CD1c-positive myeloid dendritic cell (primary cell): ENCODE results near the gene CFAP52.
"Not testable (repeated sequence)": the region's sequence is repeated elsewhere in the genome, so short reads cannot be mapped to it uniquely, and the experiment has no call there.

Source experiments
- DNase-seq: peaks from one replicate; pipeline ENCODE4 v3.0.0-alpha.2; 2016; ENCODE audit errors: extremely low spot score

CFAP52 gene

DNA sequence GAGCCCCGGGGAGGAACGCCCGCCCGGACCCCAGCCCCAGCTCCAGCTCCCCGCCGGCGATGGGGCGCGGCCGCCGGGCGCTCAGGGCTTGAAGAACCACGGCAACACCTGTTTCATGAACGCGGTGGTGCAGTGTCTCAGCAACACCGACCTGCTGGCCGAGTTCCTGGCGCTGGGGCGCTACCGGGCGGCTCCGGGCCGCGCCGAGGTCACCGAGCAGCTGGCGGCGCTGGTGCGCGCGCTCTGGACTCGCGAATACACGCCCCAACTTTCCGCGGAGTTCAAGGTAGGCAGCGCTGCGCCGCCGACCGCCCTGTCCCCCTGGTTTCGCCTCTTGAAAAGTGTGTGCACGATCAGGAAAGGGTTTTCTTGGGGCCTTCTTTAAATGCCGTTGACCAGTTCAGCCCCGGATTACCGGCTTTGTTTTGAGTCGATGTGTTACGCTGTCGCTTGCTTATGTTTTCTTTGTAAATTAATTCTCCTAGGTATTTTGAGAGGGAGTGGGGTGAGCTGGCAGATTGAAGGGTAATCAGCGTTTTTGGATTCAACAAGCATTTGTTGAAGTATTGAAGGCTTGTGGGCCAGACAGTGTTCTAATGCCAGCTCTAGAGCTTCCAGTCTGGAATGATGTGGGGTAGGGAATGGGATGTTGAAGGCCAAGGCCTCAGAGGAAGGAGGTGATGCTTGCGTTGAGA lies 69.6 kb downstream of the CFAP52 start:
- DNase-seq = no peak

DNA sequence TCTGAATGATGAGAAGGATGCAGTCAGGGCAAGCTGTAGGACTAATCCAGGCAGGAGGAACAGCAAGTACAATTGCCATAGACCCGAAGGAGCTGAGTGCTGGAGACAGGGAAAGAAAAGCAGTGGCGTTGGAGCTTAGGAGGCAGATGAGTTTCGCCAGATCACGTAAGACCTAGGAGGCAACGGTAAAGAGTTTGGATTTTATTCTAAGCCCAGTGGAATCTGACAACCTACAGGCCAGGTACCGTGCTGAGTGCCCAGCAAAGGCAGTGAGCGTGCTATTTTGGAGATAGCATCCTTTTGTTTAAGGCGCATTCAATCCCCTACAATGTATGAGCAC lies 70.1 kb downstream of the CFAP52 start:
- DNase-seq = no peak

DNA sequence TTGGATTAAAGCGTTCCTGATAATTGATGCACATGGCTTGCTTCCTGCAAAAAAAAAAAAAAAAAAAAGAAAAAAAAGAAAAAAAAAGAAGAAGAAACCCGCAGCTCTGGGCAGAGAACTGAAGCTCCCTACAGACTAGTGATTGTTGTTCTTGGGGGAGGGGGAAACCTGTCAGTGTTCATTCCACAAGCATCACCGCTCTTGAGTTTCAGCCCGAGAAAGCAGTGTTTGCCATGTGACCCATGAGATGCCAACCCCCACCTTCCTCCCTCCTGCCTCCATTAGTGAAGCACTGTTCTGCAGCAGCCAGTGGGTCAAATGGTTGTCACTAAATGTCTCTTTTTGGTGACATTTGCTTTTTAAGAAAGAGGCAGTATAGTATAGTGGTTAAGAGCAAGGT lies 70.6 kb downstream of the CFAP52 start:
- DNase-seq = no peak

DNA sequence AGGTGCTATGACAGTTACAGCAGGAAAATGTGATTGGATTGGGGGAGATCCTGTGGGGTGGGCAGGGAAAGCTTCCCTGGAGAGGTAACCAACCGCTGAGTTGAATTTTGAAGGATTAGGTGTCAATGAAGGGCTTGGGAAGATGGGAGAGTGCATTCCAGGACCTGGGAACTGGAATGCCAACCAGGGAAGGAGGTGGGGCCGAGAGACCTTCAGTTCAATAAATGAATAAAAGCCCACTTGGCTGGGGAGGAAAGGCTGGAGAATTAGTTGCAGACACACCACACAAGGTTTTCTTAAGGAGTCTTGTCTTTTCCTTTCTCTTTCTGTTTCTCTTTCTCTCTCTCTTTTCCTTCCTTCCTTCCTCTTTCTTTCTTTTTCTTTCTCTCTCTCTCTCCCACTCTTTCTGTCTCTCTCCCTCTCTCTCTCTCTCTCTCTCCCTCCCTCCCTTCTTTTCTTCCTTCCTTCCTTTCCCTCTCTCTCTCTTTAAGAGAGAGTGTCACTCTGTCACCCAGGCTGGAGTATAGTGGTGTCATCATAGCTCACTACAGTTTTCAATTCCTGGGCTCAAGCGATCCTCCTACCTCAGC lies 72.2 kb downstream of the CFAP52 start:
- no peak for DNase-seq

DNA sequence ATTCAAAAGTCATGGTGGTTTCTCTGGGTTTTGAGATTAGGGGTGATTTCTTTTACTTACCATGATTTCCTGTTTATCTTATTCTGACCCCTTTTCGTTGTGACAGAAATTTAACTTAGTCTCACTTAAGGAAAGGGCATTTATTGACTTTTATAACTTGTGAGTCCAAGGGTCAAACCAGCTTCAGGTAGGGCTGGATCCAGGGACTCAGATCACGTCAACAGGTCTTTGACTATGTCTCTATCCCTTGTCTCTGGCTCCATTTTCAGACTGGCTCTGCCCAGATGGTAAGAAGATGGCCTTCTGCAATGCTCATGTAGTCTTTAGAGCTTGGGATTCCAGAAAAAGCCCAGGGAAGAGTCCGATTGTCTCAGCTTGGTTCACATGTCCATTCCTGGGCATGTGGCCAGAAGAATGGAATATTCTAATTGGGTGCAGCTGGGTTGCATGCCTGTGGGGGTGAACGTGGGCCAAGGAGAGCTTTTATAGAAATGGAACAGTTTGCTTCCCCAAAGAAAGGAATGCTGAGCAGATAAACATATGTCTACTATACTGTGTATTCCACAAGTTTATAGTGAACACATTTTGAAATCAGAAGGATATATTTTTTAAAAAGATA lies 82.3 kb downstream of the CFAP52 start:
- no peak for DNase-seq

DNA sequence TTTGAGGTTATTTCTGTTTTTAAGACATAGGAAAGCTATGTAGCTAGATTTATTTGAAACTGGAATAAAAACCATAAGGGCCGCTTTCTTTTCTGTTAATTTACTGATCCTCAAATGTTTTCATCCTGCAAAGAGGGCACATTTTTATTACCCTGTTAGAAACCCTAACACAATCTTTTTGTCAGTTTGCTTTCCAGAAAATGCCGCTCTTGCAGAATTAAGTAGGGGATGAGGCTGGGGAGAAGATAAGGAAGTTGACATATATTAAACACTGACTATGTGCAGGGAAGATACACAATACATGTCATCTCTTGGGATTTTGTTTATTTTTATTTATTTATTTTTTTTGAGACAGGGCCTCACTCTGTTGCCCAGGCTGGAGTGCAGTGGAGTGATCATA lies 84.6 kb downstream of the CFAP52 start:
- no peak for DNase-seq

DNA sequence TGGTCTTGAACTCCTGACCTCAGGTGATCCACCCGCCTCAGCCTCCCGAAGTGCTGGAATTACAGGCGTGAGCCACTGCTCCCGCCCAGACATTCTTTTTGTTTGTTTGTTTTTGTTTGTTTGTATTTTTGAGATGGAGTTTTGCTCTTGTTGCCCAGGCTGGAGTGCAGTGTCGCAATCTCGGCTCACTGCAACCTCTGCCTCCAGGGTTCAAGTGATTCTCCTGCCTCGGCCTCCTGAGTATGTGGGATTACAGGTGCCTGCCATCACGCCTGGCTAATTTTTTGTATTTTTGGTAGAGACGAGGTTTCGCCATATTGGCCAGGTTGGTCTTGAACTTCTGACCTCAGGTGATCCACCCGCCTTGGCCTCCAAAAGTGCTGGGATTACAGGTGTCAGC lies 87.1 kb downstream of the CFAP52 start:
- not testable (repeated sequence) for DNase-seq

DNA sequence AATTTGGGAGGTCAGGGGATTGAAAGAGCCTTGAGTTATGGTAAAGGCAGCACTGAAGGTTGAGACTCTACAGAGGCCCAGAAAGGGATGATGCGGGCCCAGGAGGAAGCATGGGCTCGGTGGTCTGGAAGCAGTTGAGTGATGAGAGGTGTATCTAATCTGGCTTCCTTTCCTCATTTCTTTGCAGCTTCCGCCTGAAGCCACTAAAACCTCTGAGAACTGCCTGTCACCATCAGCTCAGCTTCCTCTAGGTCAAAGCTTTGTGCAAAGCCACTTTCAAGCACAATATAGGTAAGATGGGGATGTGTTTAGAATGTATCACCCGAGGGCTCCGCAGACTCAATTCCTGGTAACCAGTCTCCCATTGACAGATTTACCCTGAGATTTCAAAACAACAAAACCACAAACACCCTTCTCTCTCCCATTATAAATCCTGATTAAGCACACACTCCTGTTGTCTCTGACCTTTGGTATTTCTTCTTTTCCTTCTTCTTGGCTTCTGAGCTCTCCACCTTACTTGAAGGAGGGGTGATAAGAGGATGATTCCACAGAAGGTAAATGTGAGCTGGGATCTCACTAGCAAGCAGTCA lies 90.1 kb downstream of the CFAP52 start:
- no peak for DNase-seq

DNA sequence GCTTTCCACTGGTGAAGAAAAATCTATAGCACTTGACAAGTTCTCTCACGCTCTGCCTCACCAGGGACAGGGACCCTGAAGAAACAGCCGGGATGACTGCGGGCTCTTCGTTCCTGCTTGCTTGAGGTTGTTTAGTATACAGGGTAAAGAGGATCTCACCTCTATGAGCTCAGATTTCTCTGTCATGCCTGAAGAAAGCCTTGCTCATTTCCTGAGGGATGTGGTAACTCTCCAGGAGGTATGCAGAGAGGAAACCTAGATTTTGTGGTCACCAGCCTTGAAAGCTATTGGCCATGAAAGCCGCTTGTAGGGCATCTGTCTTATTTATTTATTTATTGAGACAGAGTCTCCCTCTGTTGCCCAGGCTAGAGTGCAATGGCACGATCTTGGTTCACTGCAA lies 92.1 kb downstream of the CFAP52 start:
- DNase-seq = no peak

DNA sequence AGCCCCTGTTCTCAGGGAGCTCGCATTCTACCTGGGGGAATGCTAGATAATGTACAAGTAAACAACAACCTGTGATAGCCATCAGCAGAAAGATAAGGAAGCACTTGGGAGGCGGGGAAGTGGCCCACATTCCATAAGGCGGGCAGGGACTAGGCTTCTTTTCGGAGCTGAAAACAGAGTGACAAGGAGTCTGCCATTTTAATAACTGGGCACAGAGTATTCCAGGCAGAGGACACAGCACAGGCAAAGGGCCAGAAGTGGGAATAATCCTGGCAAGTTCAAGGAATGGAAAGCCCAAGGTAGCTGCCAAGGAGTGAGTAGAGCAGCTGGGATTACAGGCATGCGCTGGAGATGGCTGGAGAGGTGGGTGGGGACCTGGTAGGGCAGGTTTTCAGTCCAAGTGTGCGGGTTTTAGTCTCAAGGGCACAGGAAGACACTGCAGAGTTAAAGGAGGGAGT lies 93.1 kb downstream of the CFAP52 start:
- DNase-seq = no peak

DNA sequence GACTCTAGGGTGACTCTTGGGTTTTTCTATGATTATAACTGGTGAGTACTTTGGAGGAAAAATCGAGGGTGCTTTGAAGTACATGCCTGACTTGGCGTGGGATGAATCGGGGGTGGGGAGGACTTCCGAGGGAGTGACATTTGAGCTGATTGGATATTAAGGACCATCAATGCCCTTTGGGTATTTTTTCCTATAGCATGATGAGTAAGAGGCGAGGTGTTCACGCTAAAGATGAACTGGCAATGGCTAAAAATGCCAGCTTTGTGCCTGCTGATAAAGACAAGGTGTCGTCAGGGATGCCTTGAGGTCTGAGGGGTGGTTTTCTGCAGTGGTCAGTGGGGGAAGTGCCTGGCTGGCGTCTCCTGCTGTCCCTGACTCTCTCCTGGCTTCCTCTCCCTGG lies 94.2 kb downstream of the CFAP52 start:
- no peak for DNase-seq

DNA sequence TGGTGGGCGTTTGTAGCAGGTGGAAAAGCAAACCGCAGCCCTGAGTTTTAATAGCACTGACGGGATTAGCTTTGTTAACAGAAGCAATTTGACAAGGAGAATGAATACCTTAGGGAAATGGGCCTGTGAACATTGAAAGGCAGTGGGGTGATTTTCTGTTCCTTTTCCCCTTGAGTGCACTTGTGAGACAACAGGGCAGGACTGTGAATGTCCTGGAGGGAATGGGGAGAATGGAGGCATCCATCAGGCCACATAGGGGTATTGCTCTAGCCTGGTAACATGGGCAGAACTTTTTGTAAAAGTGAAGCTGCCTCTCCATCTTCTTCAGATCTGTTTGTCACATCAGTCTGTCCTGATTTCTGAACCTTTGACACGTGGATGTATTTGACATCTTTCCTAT lies 95.1 kb downstream of the CFAP52 start:
- DNase-seq = no peak

DNA sequence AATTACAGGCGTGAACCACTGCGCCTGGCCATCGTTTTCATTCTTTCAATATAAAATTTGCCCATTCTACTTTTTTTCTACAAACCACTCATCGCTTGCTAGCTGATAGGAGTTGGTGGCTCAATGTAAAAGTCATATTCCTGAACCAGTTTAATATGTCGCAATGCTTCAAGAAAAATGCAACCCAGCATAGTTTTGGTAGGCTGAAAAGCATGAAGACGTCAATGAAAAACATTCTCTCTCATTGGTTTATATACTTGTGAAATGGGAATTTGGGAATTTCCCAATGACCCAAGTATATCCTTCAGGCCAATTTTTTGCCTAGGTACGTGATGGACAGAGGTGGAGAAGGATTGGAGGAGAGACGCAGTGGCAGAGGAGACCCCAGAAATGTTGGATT lies 95.8 kb downstream of the CFAP52 start:
- no peak for DNase-seq

DNA sequence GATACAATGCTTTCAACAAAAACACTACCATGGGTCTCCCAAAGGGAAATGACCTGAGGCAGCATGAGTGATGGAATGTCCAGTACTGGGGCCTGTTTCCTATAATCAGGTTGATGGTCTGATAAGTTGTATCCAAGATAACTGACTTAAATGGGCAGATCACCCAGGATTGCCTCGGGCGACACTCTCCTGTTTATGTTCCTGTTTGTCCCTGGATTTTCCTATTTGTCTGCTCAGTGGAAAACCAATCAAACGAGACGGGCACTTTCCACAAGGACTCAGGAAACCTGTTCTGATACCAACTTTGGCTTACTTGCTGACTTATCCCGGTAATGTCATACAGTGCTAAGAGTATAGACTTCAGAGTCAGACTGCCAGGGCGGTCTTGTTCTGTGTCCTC lies 96.2 kb downstream of the CFAP52 start:
- DNase-seq = no peak

DNA sequence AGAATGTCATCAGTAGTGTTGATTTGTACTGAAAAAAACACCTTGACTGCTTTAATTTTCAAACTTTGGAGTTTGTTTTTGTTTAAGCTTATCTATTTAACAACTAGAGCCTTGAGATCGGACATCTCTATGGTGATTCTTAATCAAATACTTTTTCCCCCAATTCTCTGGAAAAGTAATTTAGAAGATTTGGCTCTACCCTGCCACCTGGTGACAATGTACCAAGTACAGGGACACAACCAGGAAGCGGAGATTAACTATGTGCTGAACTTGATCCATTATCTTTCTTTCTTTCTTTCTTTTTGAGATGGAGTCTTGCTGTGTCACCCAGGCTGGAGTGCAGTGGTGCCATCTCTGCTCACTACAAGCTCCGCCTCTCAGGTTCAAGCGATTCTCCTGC lies 99.6 kb downstream of the CFAP52 start:
- DNase-seq = no peak

DNA sequence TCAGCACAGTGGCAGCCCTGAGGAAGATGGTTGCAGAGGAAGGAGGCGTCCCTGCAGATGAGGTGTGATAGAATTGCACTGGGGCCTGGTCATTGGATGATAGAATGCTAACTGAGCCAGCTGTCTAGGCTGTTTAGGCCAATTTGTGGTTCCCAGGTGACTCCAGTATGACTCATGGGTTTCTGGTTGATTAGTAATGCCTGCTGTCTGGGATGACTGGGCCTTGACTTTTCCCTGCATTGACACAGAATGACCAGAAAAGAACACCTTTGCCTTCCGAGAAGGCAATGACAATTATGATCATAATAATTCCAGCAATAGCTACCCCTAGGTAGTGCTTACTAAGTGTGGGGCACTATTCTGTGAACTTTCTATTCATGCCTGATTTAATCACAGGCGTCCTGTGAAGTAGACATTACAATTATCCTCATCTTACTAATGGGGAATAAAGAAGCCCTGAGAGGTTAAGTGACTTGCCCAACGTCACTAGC lies 100.4 kb downstream of the CFAP52 start:
- no peak for DNase-seq

DNA sequence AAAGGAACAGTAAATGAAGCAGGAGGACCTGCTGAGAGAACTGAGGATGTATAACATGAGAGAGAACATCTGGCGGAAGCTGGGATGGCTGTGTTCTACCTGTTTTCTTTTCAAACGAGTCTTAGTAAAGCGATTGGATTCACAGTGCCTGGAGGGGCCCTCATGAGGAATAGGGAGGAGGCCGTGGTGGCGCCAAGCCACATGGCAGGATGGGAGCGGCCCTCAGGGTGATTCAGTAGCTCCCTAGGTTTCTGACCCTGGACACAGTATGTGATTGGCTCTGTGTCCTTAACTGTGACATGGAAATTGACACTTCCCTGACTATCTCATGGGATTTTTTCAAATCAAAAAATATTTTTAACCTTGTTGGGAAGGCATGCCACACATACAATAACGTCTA lies 101.0 kb downstream of the CFAP52 start:
- DNase-seq = no peak

DNA sequence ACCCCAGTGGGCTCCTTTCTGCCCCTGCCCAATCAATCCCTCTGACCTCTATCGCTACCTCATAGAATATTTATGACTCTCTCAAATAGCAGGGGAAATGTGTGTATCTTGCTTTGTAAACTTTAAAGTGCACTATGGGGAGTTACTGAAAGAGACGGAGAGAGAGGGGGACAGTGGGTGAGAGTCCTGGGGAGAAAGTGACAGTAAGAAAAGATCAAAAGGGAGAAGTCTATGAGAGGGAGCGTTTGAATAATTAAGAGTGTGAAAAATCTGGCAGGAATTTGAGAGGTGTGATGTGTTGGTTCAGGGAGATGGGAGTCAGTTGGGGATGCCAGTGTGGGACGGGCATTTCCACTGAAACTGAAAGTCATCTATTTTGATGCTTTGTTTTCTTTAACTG lies 101.5 kb downstream of the CFAP52 start:
- DNase-seq = no peak

DNA sequence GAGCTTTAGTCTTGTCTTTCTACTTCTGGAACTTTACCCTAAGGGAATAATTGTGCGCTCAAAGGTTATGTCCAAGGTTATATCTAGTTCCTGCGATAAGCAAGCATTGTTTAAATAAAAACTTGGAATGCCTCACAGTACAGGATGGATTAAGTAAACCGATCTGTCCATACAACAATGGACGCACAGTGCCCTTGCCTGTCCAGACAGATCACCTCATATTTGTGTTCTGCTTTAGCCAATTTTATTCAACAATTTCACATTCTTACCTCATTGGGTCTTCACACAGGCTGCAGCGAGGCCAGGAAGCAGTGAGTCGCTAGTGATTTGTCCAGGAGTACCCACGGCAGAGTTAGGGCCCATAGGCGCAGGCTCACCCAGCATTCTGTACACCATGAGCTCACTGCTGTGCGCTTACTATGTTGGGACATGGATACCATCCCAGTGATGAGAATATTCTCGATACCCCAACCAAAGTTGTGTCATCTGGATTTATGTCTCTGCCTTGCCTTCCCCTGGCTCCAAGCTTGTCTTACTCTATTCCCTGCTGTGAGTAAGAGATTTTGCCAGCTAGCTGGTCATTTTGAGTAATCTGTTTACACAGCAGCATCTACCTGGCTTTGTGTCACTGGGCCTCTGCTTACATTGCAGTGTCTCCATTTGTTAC lies 108.6 kb downstream of the CFAP52 start:
- DNase-seq = no peak
